Neural cell (in vitro differentiated cells): Measurements from ENCODE around the gene TXNL4A. TPM values are rescaled to one million over a fixed set of nuclear protein-coding genes. Genes with fewer than 3 reads are reported as not detected.

Source experiments
- H2AFZ ChIP-seq: fragments of 200-600, 300-800 bp; sonication (generic), shearing (Covaris generic); 2 replicates; pipeline ENCODE4 v1.6.0; 2014; ENCODE audit warnings: low read depth, mild to moderate bottlenecking, antibody characterized with exemption, low read length, moderate library complexity
- H3F3A ChIP-seq: fragments of 200-600 bp; shearing (Covaris generic); 2 replicates; pipeline ENCODE4 v1.6.1; 2016; ENCODE audit warnings: mild to moderate bottlenecking, moderate library complexity, mixed read lengths, antibody characterized with exemption, low read length; ENCODE audit not compliant: insufficient read depth, poor library complexity, severe bottlenecking
- H3K27ac ChIP-seq: fragments of 200-600, 300-800 bp; sonication (generic), shearing (Covaris generic); 2 replicates; pipeline ENCODE4 v1.5.1; 2014; ENCODE audit warnings: mild to moderate bottlenecking, low read length, moderate library complexity
- H3K27me3 ChIP-seq: fragments of 300-800, 200-600 bp; sonication (generic), shearing (Covaris generic); 2 replicates; pipeline ENCODE4 v1.6.0; 2014; ENCODE audit warnings: mild to moderate bottlenecking, low read depth, low read length, moderate library complexity; ENCODE audit not compliant: insufficient read depth
- H3K36me3 ChIP-seq: fragments of 300-800, 200-600 bp; sonication (generic), shearing (Covaris generic); 2 replicates; pipeline ENCODE4 v1.5.1; 2014; ENCODE audit warnings: mild to moderate bottlenecking, antibody characterized with exemption, low read length, moderate library complexity; ENCODE audit not compliant: insufficient read depth
- H3K4me2 ChIP-seq: fragments of 300-800, 200-600 bp; sonication (generic), shearing (Covaris generic); 2 replicates; pipeline ENCODE4 v1.6.0; 2014; ENCODE audit warnings: mild to moderate bottlenecking, low read length
- H3K4me3 ChIP-seq: fragments of 300-800, 200-600 bp; sonication (generic), shearing (Covaris generic); 2 replicates; pipeline ENCODE4 v1.5.1; 2014; ENCODE audit warnings: mild to moderate bottlenecking, low read length, moderate library complexity
- H3K79me2 ChIP-seq: fragments of 200-600 bp; shearing (Covaris generic); replicated peaks from 2 replicates; pipeline ENCODE4 v1.6.0; 2014; ENCODE audit warnings: mild to moderate bottlenecking, low read length, moderate library complexity; ENCODE audit not compliant: insufficient read depth
- H3K9ac ChIP-seq: fragments of 300-800, 200-600 bp; sonication (generic), shearing (Covaris generic); 2 replicates; pipeline ENCODE4 v1.6.1; 2016; ENCODE audit warnings: mild to moderate bottlenecking, low read length, mixed read lengths
- H3K9me2 ChIP-seq: fragments of 200-600 bp; shearing (Covaris generic); 2 replicates; pipeline ENCODE4 v1.6.1; 2016; ENCODE audit warnings: mild to moderate bottlenecking, low read length, mixed read lengths; ENCODE audit not compliant: insufficient read depth
- H3K9me3 ChIP-seq: fragments of 200-600, 300-800 bp; sonication (generic), shearing (Covaris generic); 2 replicates; pipeline ENCODE4 v1.6.1; 2016; ENCODE audit warnings: mild to moderate bottlenecking, mixed run types, low read length, moderate library complexity, mixed read lengths
- H4K20me1 ChIP-seq: fragments of 200-600 bp; shearing (Covaris generic); 2 replicates; pipeline ENCODE4 v1.6.1; 2016; ENCODE audit warnings: mild to moderate bottlenecking, mixed run types; ENCODE audit not compliant: insufficient read depth
- EP300 ChIP-seq: fragments of 450-650 bp; conservative IDR thresholded peaks from 2 replicates; pipeline ENCODE4 v1.6.1; 2014; ENCODE audit warnings: antibody characterized with exemption, mild to moderate bottlenecking, moderate library complexity; ENCODE audit not compliant: poor library complexity, severe bottlenecking
- EZH2 ChIP-seq: fragments of 200-600, 300-800 bp; shearing (Covaris generic), sonication (generic); IDR thresholded peaks from 2 replicates; pipeline ENCODE4 v1.6.1; 2014; ENCODE audit warnings: antibody characterized with exemption, low read length, borderline replicate concordance, mild to moderate bottlenecking; ENCODE audit not compliant: insufficient read depth, poor library complexity, severe bottlenecking
- MXI1 ChIP-seq: fragments of 450-650 bp; conservative IDR thresholded peaks from 2 replicates; pipeline ENCODE4 v1.6.1; 2014; ENCODE audit warnings: antibody characterized with exemption, mild to moderate bottlenecking; ENCODE audit not compliant: poor library complexity, severe bottlenecking
- POLR2AphosphoS5 ChIP-seq: IDR thresholded peaks from 2 replicates; pipeline ENCODE4 v1.6.1; 2012
- RAD21 ChIP-seq: fragments of 450-650 bp; conservative IDR thresholded peaks from 2 replicates; pipeline ENCODE4 v1.6.1; 2014; ENCODE audit warnings: antibody characterized with exemption, mild to moderate bottlenecking, moderate library complexity
- SMC3 ChIP-seq: fragments of 450-650 bp; conservative IDR thresholded peaks from 2 replicates; pipeline ENCODE4 v1.6.1; 2014; ENCODE audit warnings: antibody characterized with exemption, mild to moderate bottlenecking, moderate library complexity; ENCODE audit not compliant: poor library complexity
- TAF1 ChIP-seq: IDR thresholded peaks from 2 replicates; pipeline ENCODE4 v1.6.1; 2012; ENCODE audit warnings: low read depth
- polyA plus RNA-seq: library from polyadenylated mRNA; depleted of rRNA; stranded (reverse); fragments of >200 nt; gene quantifications from 2 replicates; pipeline ENCODE4 v1.2.3, GENCODE V29; 2014
- TF ChIP-seq, protein P1 (sequence below): IDR thresholded peaks from 2 replicates; pipeline ENCODE4 v1.6.1; 2012; ENCODE audit warnings: borderline replicate concordance
- TF ChIP-seq, protein P2 (sequence below): fragments of 450-650 bp; IDR thresholded peaks from 2 replicates; pipeline ENCODE4 v1.5.1; 2014; ENCODE audit warnings: antibody characterized with exemption, mild to moderate bottlenecking, moderate library complexity; ENCODE audit not compliant: poor library complexity, severe bottlenecking

TXNL4A gene
- polyA plus RNA-seq, 1 donor from 2014 or later, result 163 TPM

DNA sequence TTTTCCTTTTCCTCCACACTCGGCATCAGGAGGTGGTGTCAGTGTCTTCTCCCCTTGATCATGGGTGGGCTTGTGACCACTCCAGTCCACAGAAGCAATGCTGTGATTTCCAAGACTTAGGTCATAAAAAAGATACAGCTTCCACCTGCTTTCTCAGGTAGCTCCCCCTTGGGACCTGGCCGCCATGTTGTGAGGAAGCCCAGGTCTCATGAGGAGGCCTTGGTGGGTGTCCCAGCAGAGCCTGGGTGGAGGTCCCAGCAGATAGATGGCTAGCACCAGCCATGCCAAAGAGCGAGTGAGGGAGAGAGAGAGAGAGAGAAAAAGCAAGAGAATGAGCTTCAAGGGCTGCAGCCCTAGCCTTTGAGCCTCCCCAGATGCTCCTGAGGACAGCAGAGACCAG, 52.9 kb downstream of the TXNL4A start:
- H3K79me2 ChIP-seq, result peaks cover 23% of the 10 kb centered on the region
- H3K36me3 ChIP-seq, result peaks cover 23% of the 10 kb centered on the region
- TF ChIP-seq POLR2AphosphoS5 (no peak), MXI1 (no peak), EZH2 (no peak), RAD21 (no peak), SMC3 (no peak), TAF1 (no peak), EP300 (no peak)
- TF ChIP-seq, protein P1, sequence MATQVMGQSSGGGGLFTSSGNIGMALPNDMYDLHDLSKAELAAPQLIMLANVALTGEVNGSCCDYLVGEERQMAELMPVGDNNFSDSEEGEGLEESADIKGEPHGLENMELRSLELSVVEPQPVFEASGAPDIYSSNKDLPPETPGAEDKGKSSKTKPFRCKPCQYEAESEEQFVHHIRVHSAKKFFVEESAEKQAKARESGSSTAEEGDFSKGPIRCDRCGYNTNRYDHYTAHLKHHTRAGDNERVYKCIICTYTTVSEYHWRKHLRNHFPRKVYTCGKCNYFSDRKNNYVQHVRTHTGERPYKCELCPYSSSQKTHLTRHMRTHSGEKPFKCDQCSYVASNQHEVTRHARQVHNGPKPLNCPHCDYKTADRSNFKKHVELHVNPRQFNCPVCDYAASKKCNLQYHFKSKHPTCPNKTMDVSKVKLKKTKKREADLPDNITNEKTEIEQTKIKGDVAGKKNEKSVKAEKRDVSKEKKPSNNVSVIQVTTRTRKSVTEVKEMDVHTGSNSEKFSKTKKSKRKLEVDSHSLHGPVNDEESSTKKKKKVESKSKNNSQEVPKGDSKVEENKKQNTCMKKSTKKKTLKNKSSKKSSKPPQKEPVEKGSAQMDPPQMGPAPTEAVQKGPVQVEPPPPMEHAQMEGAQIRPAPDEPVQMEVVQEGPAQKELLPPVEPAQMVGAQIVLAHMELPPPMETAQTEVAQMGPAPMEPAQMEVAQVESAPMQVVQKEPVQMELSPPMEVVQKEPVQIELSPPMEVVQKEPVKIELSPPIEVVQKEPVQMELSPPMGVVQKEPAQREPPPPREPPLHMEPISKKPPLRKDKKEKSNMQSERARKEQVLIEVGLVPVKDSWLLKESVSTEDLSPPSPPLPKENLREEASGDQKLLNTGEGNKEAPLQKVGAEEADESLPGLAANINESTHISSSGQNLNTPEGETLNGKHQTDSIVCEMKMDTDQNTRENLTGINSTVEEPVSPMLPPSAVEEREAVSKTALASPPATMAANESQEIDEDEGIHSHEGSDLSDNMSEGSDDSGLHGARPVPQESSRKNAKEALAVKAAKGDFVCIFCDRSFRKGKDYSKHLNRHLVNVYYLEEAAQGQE, result no peak
- TF ChIP-seq, protein P2, sequence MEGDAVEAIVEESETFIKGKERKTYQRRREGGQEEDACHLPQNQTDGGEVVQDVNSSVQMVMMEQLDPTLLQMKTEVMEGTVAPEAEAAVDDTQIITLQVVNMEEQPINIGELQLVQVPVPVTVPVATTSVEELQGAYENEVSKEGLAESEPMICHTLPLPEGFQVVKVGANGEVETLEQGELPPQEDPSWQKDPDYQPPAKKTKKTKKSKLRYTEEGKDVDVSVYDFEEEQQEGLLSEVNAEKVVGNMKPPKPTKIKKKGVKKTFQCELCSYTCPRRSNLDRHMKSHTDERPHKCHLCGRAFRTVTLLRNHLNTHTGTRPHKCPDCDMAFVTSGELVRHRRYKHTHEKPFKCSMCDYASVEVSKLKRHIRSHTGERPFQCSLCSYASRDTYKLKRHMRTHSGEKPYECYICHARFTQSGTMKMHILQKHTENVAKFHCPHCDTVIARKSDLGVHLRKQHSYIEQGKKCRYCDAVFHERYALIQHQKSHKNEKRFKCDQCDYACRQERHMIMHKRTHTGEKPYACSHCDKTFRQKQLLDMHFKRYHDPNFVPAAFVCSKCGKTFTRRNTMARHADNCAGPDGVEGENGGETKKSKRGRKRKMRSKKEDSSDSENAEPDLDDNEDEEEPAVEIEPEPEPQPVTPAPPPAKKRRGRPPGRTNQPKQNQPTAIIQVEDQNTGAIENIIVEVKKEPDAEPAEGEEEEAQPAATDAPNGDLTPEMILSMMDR, result no peak
- no peak overlapping the region for H3K9ac ChIP-seq
- H3K9me3 ChIP-seq, result peaks cover 23% of the 10 kb centered on the region
- no peak overlapping the region for H3K4me2 ChIP-seq
- H3K9me2 ChIP-seq, result no peaks in the 10 kb centered on the region
- no peak overlapping the region for H3K4me3 ChIP-seq
- H3F3A ChIP-seq, result no peaks in the 10 kb centered on the region
- H4K20me1 ChIP-seq, result no peaks in the 10 kb centered on the region
- no peak overlapping the region for H2AFZ ChIP-seq
- no peaks in the 10 kb centered on the region for H3K27me3 ChIP-seq
- H3K27ac ChIP-seq, result no peak overlapping the region

DNA sequence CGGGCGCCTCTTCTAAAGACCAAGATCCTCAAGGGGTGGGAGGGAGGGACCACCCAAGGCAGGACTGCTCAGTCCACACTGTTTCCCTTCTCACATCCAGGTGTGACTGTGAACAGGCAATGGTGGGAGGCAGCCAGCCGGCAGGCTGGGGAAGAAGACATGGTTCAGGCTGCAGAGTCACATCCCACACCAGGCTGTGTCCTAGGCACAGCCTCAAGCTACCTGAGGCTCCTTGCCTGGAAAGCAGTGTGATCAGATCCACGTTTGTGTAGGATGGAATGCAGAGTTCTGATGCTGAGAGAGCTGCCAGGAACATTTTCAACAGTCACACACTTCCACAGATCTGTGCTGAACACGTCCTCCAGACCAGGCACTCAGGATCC, 53.3 kb downstream of the TXNL4A start:
- H3K9me2 ChIP-seq, result no peaks in the 10 kb centered on the region
- no peak overlapping the region for H3K4me2 ChIP-seq
- H3K9me3 ChIP-seq, result peaks cover 23% of the 10 kb centered on the region
- H3F3A ChIP-seq, result no peaks in the 10 kb centered on the region
- peaks cover 25% of the 10 kb centered on the region for H3K36me3 ChIP-seq
- peaks cover 23% of the 10 kb centered on the region for H3K79me2 ChIP-seq
- TF ChIP-seq, protein P2, result no peak
- TF ChIP-seq SMC3 (no peak), RAD21 (no peak), MXI1 (no peak), TAF1 (no peak), POLR2AphosphoS5 (no peak), EZH2 (no peak), EP300 (no peak)
- TF ChIP-seq, protein P1, result no peak
- H3K9ac ChIP-seq, result no peak overlapping the region
- no peak overlapping the region for H2AFZ ChIP-seq
- H3K4me3 ChIP-seq, result no peak overlapping the region
- no peaks in the 10 kb centered on the region for H3K27me3 ChIP-seq
- no peaks in the 10 kb centered on the region for H4K20me1 ChIP-seq
- no peak overlapping the region for H3K27ac ChIP-seq
